Stimulated activated CD4-positive, alpha-beta T cell treated with anti-CD3 and anti-CD28 coated beads, Interleukin-4, amount 100 ng/mL, for 48 hours (primary cell): ENCODE measurements around the gene FOSB.
"Not testable (repeated sequence)": the region's sequence is repeated elsewhere in the genome, so short reads cannot be mapped to it uniquely, and the experiment has no call there.

Source experiments
- DNase-seq, 2 donors: peaks; one replicate each; pipeline ENCODE4 v3.0.0-alpha.2; 2020; ENCODE audit warnings: low read depth in 2 of 2

The FOSB gene

GRCh38 chr19:45467456-45468158, at the start of gene FOSB:
Gene FOSB (plus strand): TSS chr19:45467996. CDS start chr19:45468587, 591 bp downstream.
- peak; percentile 89 to 90 for DNase-seq

GRCh38 chr19:45418802-45419201, 49.0 kb upstream of the FOSB start:
- no peak for DNase-seq

- DNase-seq, result no peak
These were observed 48.4 kb upstream of the FOSB start for GRCh38 chr19:45419396-45419795.

- no peak for DNase-seq
These were observed 47.9 kb upstream of the FOSB start for GRCh38 chr19:45419895-45420294.

GRCh38 chr19:45420356-45420755, 47.4 kb upstream of the FOSB start:
- no peak for DNase-seq

GRCh38 chr19:45420871-45421270, 46.9 kb upstream of the FOSB start:
- DNase-seq, result no peak

GRCh38 chr19:45421947-45422498, 45.8 kb upstream of the FOSB start:
- DNase-seq, result no peak

- DNase-seq, result peak in 1 of 2 donors; percentile 89
These were observed 44.7 kb upstream of the FOSB start for GRCh38 chr19:45423033-45423588.

- peak; percentile 61 to 86 for DNase-seq
These were observed 44.1 kb upstream of the FOSB start, which contains the start of gene ERCC1 for GRCh38 chr19:45423589-45424190. Gene ERCC1 (minus strand): TSS chr19:45423917. CDS start chr19:45423374, 543 bp downstream.

GRCh38 chr19:45424191-45425058, 43.4 kb upstream of the FOSB start:
- peak in 1 of 2 donors; percentile 39 for DNase-seq

- DNase-seq, result no peak
These were observed 39.2 kb upstream of the FOSB start for GRCh38 chr19:45428384-45429231.

GRCh38 chr19:45429896-45430295, 37.9 kb upstream of the FOSB start:
- not testable (repeated sequence) for DNase-seq

GRCh38 chr19:45431008-45431407, 36.8 kb upstream of the FOSB start:
- DNase-seq, result not testable (repeated sequence)

GRCh38 chr19:45432543-45432942, 35.3 kb upstream of the FOSB start:
- not testable (repeated sequence) for DNase-seq

- no peak for DNase-seq
These were observed 30.5 kb upstream of the FOSB start for GRCh38 chr19:45437328-45437727.

- DNase-seq, result no peak
These were observed 28.6 kb upstream of the FOSB start for GRCh38 chr19:45439190-45439568.

GRCh38 chr19:45439569-45440258, 28.1 kb upstream of the FOSB start:
- DNase-seq, result peak; percentile 73 to 75

GRCh38 chr19:45440259-45440638, 27.5 kb upstream of the FOSB start:
- DNase-seq, result no peak

GRCh38 chr19:45440873-45441654, 26.7 kb upstream of the FOSB start:
- DNase-seq, result no peak

GRCh38 chr19:45442408-45442777, 25.4 kb upstream of the FOSB start:
- DNase-seq, result no peak
